Smooth muscle cell (in vitro differentiated cells): Measurements from ENCODE around the gene ATRX. TPM values are rescaled to one million over a fixed set of nuclear protein-coding genes. Genes with fewer than 3 reads are reported as not detected.
"Not testable (repeated sequence)": the region's sequence is repeated elsewhere in the genome, so short reads cannot be mapped to it uniquely, and the experiment has no call there.

Experiments
- DNase-seq: peaks from one replicate; lab custom pipeline; 2025; ENCODE audit not compliant: unreplicated experiment; lab: John Stamatoyannopoulos, UW
- H2AFZ ChIP-seq: fragments of 200-600 bp; sonication (generic); 2 replicates; pipeline ENCODE4 v1.6.0; 2016; ENCODE audit warnings: antibody characterized with exemption, low read depth, mild to moderate bottlenecking
- H3F3A ChIP-seq: fragments of 200-600 bp; sonication (generic); 2 replicates; pipeline ENCODE4 v1.6.0; 2017; ENCODE audit warnings: antibody characterized with exemption, low read depth
- H3K27ac ChIP-seq: fragments of 200-600 bp; sonication (generic); 2 replicates; pipeline ENCODE4 v1.5.1; 2016; ENCODE audit warnings: low read depth, mild to moderate bottlenecking
- H3K27me3 ChIP-seq: fragments of 200-600 bp; sonication (generic); 2 replicates; pipeline ENCODE4 v1.6.1; 2016; ENCODE audit warnings: low read depth, mild to moderate bottlenecking
- H3K36me3 ChIP-seq: fragments of 200-600 bp; sonication (generic); 2 replicates; pipeline ENCODE4 v1.5.1; 2016; ENCODE audit warnings: low read depth
- H3K4me1 ChIP-seq: fragments of 200-600 bp; sonication (generic); 2 replicates; pipeline ENCODE4 v1.5.1; 2016; ENCODE audit warnings: low read depth
- H3K4me2 ChIP-seq: fragments of 200-600 bp; sonication (generic); 2 replicates; pipeline ENCODE4 v1.6.0; 2016; ENCODE audit warnings: mild to moderate bottlenecking
- H3K4me3 ChIP-seq: fragments of 200-600 bp; sonication (generic); 2 replicates; pipeline ENCODE4 v1.5.1; 2016; ENCODE audit warnings: mild to moderate bottlenecking
- H3K79me2 ChIP-seq: fragments of 200-600 bp; sonication (generic); 2 replicates; pipeline ENCODE4 v1.6.0; 2016; ENCODE audit warnings: low read depth, mild to moderate bottlenecking
- H3K9ac ChIP-seq: fragments of 200-600 bp; sonication (generic); 2 replicates; pipeline ENCODE4 v1.6.0; 2016; ENCODE audit warnings: low read depth
- H3K9me3 ChIP-seq: fragments of 200-600 bp; sonication (generic); replicated peaks from 2 replicates; pipeline ENCODE4 v1.5.1; 2016; ENCODE audit warnings: low read depth
- H4K20me1 ChIP-seq: fragments of 200-600 bp; sonication (generic); 2 replicates; pipeline ENCODE4 v1.6.0; 2016; ENCODE audit warnings: low read depth
- CTCF ChIP-seq: fragments of 200-600 bp; sonication (generic); IDR thresholded peaks from 2 replicates; pipeline ENCODE4 v1.5.1; 2017; ENCODE audit warnings: borderline replicate concordance, mild to moderate bottlenecking, antibody characterized with exemption; ENCODE audit not compliant: insufficient read depth, poor library complexity, severe bottlenecking
- WGBS: methylation state at CpG from one replicate; pipeline ENCODE4 v1.1.7; 2016; ENCODE audit warnings: low lambda C conversion rate; 5-methylcytosine and 5-hydroxymethylcytosine counted together
- polyA plus RNA-seq: library from polyadenylated mRNA; unstranded; fragments of >200 nt; fragmentation: Nextera tagmentation; extraction: Ambion mirVana; gene quantifications from 2 replicates; pipeline ENCODE4 v1.2.1, GENCODE V29; 2016
- total RNA-seq: library from RNA; depleted of rRNA; stranded (reverse); fragments of >200 nt; gene quantifications from 2 replicates; pipeline ENCODE4 v1.2.3, GENCODE V29; 2014

ATRX gene
- total and polyA plus RNA-seq, 2 experiments from 2014 or later: 38.0 to 79.2 TPM

GRCh38 chrX:77693594-77693993 is 92.4 kb downstream of the ATRX start:
- TF ChIP-seq CTCF: no peak
- Histone ChIP-seq H3K9me3 (no peaks in the 10 kb centered on the region), H3K9ac (no peak overlapping the region), H3K27ac (no peak overlapping the region), H3F3A (no peaks in the 10 kb centered on the region), H3K4me3 (no peak overlapping the region), H3K27me3 (no peaks in the 10 kb centered on the region), H3K4me2 (no peak overlapping the region), H3K4me1 (no peaks in the 10 kb centered on the region), H3K36me3 (no peaks in the 10 kb centered on the region), H4K20me1 (peaks cover 11% of the 10 kb centered on the region), H2AFZ (no peak overlapping the region), H3K79me2 (peaks cover 11% of the 10 kb centered on the region)
- no peak for DNase-seq
- 81% methylated on average over 5 of the region's 5 CpGs for WGBS

GRCh38 chrX:77691916-77692315 is 94.1 kb downstream of the ATRX start:
- H4K20me1 ChIP-seq: no peaks in the 10 kb centered on the region
- no peak for TF ChIP-seq CTCF
- H2AFZ ChIP-seq: no peak overlapping the region
- peaks cover 4% of the 10 kb centered on the region for H3K9me3 ChIP-seq
- peaks cover 7% of the 10 kb centered on the region for H3K79me2 ChIP-seq
- 49% methylated on average over 2 of the region's 2 CpGs for WGBS
- H3K36me3 ChIP-seq: no peaks in the 10 kb centered on the region
- H3K4me3 ChIP-seq: no peak overlapping the region
- H3K4me2 ChIP-seq: no peak overlapping the region
- H3K9ac ChIP-seq: no peak overlapping the region
- no peaks in the 10 kb centered on the region for H3K27me3 ChIP-seq
- H3K27ac ChIP-seq: no peak overlapping the region
- no peaks in the 10 kb centered on the region for H3K4me1 ChIP-seq
- DNase-seq: no peak
- H3F3A ChIP-seq: no peaks in the 10 kb centered on the region

- H3K4me3 ChIP-seq: no peak overlapping the region
- H3K27ac ChIP-seq: no peak overlapping the region
- H3K4me2 ChIP-seq: no peak overlapping the region
- peaks cover 7% of the 10 kb centered on the region for H3K79me2 ChIP-seq
- H4K20me1 ChIP-seq: no peaks in the 10 kb centered on the region
- no peak overlapping the region for H3K9ac ChIP-seq
- no peaks in the 10 kb centered on the region for H3K4me1 ChIP-seq
- peaks cover 6% of the 10 kb centered on the region for H3K36me3 ChIP-seq
- no peaks in the 10 kb centered on the region for H3K27me3 ChIP-seq
- peaks cover 4% of the 10 kb centered on the region for H3K9me3 ChIP-seq
- TF ChIP-seq CTCF: no peak
- no peak overlapping the region for H2AFZ ChIP-seq
- 50% methylated on average over 1 of the region's 1 CpG for WGBS
- no peak for DNase-seq
- H3F3A ChIP-seq: no peaks in the 10 kb centered on the region
These were observed 96.6 kb downstream of the ATRX start for GRCh38 chrX:77689376-77689775.

- not testable (repeated sequence) for H3K4me3 ChIP-seq, H3K4me1 ChIP-seq, H3F3A ChIP-seq, DNase-seq, H2AFZ ChIP-seq, H4K20me1 ChIP-seq, H3K4me2 ChIP-seq, H3K36me3 ChIP-seq, H3K27ac ChIP-seq, H3K9ac ChIP-seq, H3K79me2 ChIP-seq, H3K9me3 ChIP-seq, H3K27me3 ChIP-seq
- 94% methylated on average over 1 of the region's 1 CpG for WGBS
These were observed 100.3 kb downstream of the ATRX start for GRCh38 chrX:77685683-77686082.
